Measurements from ENCODE around the gene PTPN1. TPM values are rescaled to one million over a fixed set of nuclear protein-coding genes. Genes with fewer than 3 reads are reported as not detected.

The PTPN1 gene
- total and polyA plus RNA-seq, 2 experiments from 2014 or later, result 16.9 to 26.4 TPM

GRCh38 chr20:50594591-50595432, 84.6 kb downstream of the PTPN1 start:
- peaks cover 11% of the 10 kb centered on the region for H3K4me1 Mint-ChIP-seq
- no peaks in the 10 kb centered on the region for H3K9me3 Mint-ChIP-seq
- DNase-seq (ENCODE audit: low spot score) (peak; percentile 40), ATAC-seq (peak; percentile 12)
- Histone ChIP-seq H3K27me3 (ENCODE audit: insufficient read depth) (no peaks in the 10 kb centered on the region), H2AFZ (no peak overlapping the region), H3K27ac (ENCODE audit: low read depth) (no peak overlapping the region), H4K20me1 (replicated peaks; ENCODE audit: insufficient read depth) (no peaks in the 10 kb centered on the region; the same call in 1 of the 2 replicates), H3F3A (replicated peaks; ENCODE audit: low read depth) (no peaks in the 10 kb centered on the region), H3K9me2 (ENCODE audit: insufficient read depth) (no peaks in the 10 kb centered on the region), H3K4me2 (no peak overlapping the region), H3K4me3 (no peak overlapping the region), H3K36me3 (ENCODE audit: insufficient read depth) (no peaks in the 10 kb centered on the region), H3K79me2 (replicated peaks; ENCODE audit: insufficient read depth) (no peaks in the 10 kb centered on the region), H3K4me1 (ENCODE audit: insufficient read depth) (no peaks in the 10 kb centered on the region)
- H3K4me3 Mint-ChIP-seq, result no peak overlapping the region
- no peak overlapping the region for H3K27ac Mint-ChIP-seq
- no peaks in the 10 kb centered on the region for H3K36me3 Mint-ChIP-seq (ENCODE audit: low read depth)
- H3K27me3 Mint-ChIP-seq (ENCODE audit: insufficient read depth, low read depth, poor library complexity), result peaks cover 4% of the 10 kb centered on the region
- TF ChIP-seq, protein P1, sequence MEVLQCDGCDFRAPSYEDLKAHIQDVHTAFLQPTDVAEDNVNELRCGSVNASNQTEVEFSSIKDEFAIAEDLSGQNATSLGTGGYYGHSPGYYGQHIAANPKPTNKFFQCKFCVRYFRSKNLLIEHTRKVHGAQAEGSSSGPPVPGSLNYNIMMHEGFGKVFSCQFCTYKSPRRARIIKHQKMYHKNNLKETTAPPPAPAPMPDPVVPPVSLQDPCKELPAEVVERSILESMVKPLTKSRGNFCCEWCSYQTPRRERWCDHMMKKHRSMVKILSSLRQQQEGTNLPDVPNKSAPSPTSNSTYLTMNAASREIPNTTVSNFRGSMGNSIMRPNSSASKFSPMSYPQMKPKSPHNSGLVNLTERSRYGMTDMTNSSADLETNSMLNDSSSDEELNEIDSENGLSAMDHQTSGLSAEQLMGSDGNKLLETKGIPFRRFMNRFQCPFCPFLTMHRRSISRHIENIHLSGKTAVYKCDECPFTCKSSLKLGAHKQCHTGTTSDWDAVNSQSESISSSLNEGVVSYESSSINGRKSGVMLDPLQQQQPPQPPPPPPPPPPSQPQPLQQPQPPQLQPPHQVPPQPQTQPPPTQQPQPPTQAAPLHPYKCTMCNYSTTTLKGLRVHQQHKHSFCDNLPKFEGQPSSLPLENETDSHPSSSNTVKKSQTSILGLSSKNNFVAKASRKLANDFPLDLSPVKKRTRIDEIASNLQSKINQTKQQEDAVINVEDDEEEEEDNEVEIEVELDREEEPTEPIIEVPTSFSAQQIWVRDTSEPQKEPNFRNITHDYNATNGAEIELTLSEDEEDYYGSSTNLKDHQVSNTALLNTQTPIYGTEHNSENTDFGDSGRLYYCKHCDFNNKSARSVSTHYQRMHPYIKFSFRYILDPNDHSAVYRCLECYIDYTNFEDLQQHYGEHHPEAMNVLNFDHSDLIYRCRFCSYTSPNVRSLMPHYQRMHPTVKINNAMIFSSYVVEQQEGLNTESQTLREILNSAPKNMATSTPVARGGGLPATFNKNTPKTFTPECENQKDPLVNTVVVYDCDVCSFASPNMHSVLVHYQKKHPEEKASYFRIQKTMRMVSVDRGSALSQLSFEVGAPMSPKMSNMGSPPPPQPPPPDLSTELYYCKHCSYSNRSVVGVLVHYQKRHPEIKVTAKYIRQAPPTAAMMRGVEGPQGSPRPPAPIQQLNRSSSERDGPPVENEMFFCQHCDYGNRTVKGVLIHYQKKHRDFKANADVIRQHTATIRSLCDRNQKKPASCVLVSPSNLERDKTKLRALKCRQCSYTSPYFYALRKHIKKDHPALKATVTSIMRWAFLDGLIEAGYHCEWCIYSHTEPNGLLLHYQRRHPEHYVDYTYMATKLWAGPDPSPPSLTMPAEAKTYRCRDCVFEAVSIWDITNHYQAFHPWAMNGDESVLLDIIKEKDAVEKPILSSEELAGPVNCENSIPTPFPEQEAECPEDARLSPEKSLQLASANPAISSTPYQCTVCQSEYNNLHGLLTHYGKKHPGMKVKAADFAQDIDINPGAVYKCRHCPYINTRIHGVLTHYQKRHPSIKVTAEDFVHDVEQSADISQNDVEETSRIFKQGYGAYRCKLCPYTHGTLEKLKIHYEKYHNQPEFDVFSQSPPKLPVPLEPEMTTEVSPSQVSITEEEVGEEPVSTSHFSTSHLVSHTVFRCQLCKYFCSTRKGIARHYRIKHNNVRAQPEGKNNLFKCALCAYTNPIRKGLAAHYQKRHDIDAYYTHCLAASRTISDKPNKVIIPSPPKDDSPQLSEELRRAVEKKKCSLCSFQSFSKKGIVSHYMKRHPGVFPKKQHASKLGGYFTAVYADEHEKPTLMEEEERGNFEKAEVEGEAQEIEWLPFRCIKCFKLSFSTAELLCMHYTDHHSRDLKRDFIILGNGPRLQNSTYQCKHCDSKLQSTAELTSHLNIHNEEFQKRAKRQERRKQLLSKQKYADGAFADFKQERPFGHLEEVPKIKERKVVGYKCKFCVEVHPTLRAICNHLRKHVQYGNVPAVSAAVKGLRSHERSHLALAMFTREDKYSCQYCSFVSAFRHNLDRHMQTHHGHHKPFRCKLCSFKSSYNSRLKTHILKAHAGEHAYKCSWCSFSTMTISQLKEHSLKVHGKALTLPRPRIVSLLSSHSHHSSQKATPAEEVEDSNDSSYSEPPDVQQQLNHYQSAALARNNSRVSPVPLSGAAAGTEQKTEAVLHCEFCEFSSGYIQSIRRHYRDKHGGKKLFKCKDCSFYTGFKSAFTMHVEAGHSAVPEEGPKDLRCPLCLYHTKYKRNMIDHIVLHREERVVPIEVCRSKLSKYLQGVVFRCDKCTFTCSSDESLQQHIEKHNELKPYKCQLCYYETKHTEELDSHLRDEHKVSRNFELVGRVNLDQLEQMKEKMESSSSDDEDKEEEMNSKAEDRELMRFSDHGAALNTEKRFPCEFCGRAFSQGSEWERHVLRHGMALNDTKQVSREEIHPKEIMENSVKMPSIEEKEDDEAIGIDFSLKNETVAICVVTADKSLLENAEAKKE (CRISPR knock-in tag; IDR thresholded peaks at IDR 0.05), result no peak
- TF ChIP-seq CREB1 (CRISPR knock-in tag; IDR thresholded peaks at IDR 0.05; ENCODE audit: low read depth), result no peak
- no peak for TF ChIP-seq EZH2 (IDR thresholded peaks at IDR 0.05; ENCODE audit: low read depth, unreplicated experiment)
- no peak for TF ChIP-seq CTCF (conservative IDR thresholded peaks at IDR 0.05; ENCODE audit: low read depth in 2 of 2)
- TF ChIP-seq STAT1 (IDR thresholded peaks at IDR 0.05; ENCODE audit: unreplicated experiment), result no peak
- TF ChIP-seq EZH2phosphoT487 (IDR thresholded peaks at IDR 0.05; ENCODE audit: unreplicated experiment), result no peak
- TF ChIP-seq, protein P2, sequence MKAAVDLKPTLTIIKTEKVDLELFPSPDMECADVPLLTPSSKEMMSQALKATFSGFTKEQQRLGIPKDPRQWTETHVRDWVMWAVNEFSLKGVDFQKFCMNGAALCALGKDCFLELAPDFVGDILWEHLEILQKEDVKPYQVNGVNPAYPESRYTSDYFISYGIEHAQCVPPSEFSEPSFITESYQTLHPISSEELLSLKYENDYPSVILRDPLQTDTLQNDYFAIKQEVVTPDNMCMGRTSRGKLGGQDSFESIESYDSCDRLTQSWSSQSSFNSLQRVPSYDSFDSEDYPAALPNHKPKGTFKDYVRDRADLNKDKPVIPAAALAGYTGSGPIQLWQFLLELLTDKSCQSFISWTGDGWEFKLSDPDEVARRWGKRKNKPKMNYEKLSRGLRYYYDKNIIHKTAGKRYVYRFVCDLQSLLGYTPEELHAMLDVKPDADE (IDR thresholded peaks at IDR 0.05), result no peak
- no peak for TF ChIP-seq ZNF331 (CRISPR knock-in tag; IDR thresholded peaks at IDR 0.05; ENCODE audit: low read depth)
- no peak for TF ChIP-seq ZNF114 (CRISPR knock-in tag; IDR thresholded peaks at IDR 0.05)
- TF ChIP-seq JUNB (IDR thresholded peaks at IDR 0.05; ENCODE audit: unreplicated experiment), result no peak
- TF ChIP-seq POLR2AphosphoS5 (IDR thresholded peaks at IDR 0.05; ENCODE audit: low read depth), result no peak
- TF ChIP-seq NANOG (IDR thresholded peaks at IDR 0.05; ENCODE audit: borderline replicate concordance), result no peak
- TF ChIP-seq, protein P3, sequence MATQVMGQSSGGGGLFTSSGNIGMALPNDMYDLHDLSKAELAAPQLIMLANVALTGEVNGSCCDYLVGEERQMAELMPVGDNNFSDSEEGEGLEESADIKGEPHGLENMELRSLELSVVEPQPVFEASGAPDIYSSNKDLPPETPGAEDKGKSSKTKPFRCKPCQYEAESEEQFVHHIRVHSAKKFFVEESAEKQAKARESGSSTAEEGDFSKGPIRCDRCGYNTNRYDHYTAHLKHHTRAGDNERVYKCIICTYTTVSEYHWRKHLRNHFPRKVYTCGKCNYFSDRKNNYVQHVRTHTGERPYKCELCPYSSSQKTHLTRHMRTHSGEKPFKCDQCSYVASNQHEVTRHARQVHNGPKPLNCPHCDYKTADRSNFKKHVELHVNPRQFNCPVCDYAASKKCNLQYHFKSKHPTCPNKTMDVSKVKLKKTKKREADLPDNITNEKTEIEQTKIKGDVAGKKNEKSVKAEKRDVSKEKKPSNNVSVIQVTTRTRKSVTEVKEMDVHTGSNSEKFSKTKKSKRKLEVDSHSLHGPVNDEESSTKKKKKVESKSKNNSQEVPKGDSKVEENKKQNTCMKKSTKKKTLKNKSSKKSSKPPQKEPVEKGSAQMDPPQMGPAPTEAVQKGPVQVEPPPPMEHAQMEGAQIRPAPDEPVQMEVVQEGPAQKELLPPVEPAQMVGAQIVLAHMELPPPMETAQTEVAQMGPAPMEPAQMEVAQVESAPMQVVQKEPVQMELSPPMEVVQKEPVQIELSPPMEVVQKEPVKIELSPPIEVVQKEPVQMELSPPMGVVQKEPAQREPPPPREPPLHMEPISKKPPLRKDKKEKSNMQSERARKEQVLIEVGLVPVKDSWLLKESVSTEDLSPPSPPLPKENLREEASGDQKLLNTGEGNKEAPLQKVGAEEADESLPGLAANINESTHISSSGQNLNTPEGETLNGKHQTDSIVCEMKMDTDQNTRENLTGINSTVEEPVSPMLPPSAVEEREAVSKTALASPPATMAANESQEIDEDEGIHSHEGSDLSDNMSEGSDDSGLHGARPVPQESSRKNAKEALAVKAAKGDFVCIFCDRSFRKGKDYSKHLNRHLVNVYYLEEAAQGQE (IDR thresholded peaks at IDR 0.05; ENCODE audit: unreplicated experiment), result no peak

All from GM23338 (cell line).